ENCODE data around the gene ADK.
"Not testable (repeated sequence)": the region's sequence is repeated elsewhere in the genome, so short reads cannot be mapped to it uniquely, and the experiment has no call there.

GRCh38 chr10:74222467-74222866 lies 71.4 kb downstream of the ADK start:
- not testable (repeated sequence) for TF ChIP-seq CTCF, POLR2A (IDR thresholded peaks at IDR 0.05)

All from breast epithelium (tissue), 3 donors.